Endothelial cell of umbilical vein (primary cell): ENCODE measurements around the gene NR6A1.

Source experiments
- CTCF ChIP-seq, 2 donors: IDR thresholded peaks; 1 replicate in 1 of 2; 2 replicates in 1 of 2; pipeline ENCODE4 v1.5.1; 2011; ENCODE audit warnings: low read length in 2 of 2, mild to moderate bottlenecking in 2 of 2, moderate library complexity in 2 of 2, control low read depth in 1 of 2, inconsistent platforms in 1 of 2, low read depth in 1 of 2; ENCODE audit not compliant: insufficient read depth in 1 of 2; ENCODE audit errors: extremely low read depth in 1 of 2
- EZH2 ChIP-seq: IDR thresholded peaks from 2 replicates; pipeline ENCODE4 v1.6.1; 2012; ENCODE audit warnings: borderline replicate concordance, low read depth, mild to moderate bottlenecking, moderate library complexity, low read length, inconsistent platforms; ENCODE audit not compliant: severe bottlenecking
- MYC ChIP-seq: IDR thresholded peaks from one replicate; pipeline ENCODE4 v1.6.1; 2011; ENCODE audit warnings: mild to moderate bottlenecking, low read depth, low read length

- no peak for TF ChIP-seq EZH2
- no peak for TF ChIP-seq CTCF (IDR thresholded peaks at IDR 0.05; ENCODE audit: extremely low read depth in 1 of 2, insufficient read depth in 1 of 2, low read depth in 1 of 2, low read length in 2 of 2)
- TF ChIP-seq MYC, result no peak
Observed at GRCh38 chr9:124697326-124698200, 73.5 kb downstream of the NR6A1 start.
